HG03469 (cell line): ENCODE data around the gene TNS3.

ENCODE experiments used
- ATAC-seq: cut with Tn5 transposase; IDR thresholded peaks from one replicate; pipeline ENCODE4 v1.9.1; 2021; ENCODE audit warnings: mild to moderate bottlenecking, moderate library complexity, moderate number of reproducible peaks; ENCODE audit not compliant: unreplicated experiment

TNS3 gene

GRCh38 chr7:47356261-47356660 lies 225.7 kb downstream of the TNS3 start:
- ATAC-seq = no peak

- no peak for ATAC-seq
Observed at GRCh38 chr7:47355684-47356083, 226.2 kb downstream of the TNS3 start.

GRCh38 chr7:47354831-47355541 lies 226.9 kb downstream of the TNS3 start:
- no peak for ATAC-seq

GRCh38 chr7:47354071-47354470 lies 227.8 kb downstream of the TNS3 start:
- ATAC-seq = no peak

- ATAC-seq = no peak
Observed at GRCh38 chr7:47352394-47352968, 229.4 kb downstream of the TNS3 start.

- ATAC-seq = no peak
Observed at GRCh38 chr7:47351233-47352154, 230.4 kb downstream of the TNS3 start.

- no peak for ATAC-seq
Observed at GRCh38 chr7:47350425-47350824, 231.5 kb downstream of the TNS3 start.

- ATAC-seq = no peak
Observed at GRCh38 chr7:47349401-47349800, 232.5 kb downstream of the TNS3 start.

GRCh38 chr7:47347816-47348385 lies 234.0 kb downstream of the TNS3 start:
- ATAC-seq = no peak

- ATAC-seq = no peak
Observed at GRCh38 chr7:47347346-47347745, 234.6 kb downstream of the TNS3 start.

- ATAC-seq = no peak
Observed at GRCh38 chr7:47346377-47346914, 235.5 kb downstream of the TNS3 start.

- no peak for ATAC-seq
Observed at GRCh38 chr7:47345857-47346298, 236.0 kb downstream of the TNS3 start.

GRCh38 chr7:47344171-47344955 lies 237.5 kb downstream of the TNS3 start:
- ATAC-seq = no peak

- ATAC-seq = no peak
Observed at GRCh38 chr7:47343061-47343455, 238.9 kb downstream of the TNS3 start.

- no peak for ATAC-seq
Observed at GRCh38 chr7:47342296-47343060, 239.4 kb downstream of the TNS3 start.

GRCh38 chr7:47340517-47340916 lies 241.4 kb downstream of the TNS3 start:
- ATAC-seq = no peak

GRCh38 chr7:47338026-47338425 lies 243.9 kb downstream of the TNS3 start:
- ATAC-seq = no peak

GRCh38 chr7:47337531-47337930 lies 244.4 kb downstream of the TNS3 start:
- peak; percentile 96 for ATAC-seq
